ENCODE results near the gene MRGPRX2.

Gene MRGPRX2

DNA sequence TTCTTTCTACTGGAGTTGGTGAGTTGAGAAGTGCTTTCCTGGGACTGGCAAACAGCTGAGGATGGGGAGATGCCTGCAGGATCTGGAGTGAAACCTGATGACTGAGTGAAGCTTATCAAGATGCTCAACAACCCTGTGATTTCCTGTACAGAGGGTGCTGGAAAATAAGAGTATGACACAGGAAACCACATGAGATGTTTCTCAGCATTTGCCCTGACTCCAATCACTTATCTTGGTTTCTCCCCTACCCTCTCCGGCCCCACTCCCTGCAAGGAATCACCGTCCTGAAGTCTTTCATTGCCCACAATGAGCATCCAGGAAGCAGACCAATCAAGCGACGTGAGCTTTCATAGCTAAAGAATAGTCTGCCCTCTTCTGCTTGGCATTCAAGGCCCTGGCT is at the start of gene MRGPRX2:
Gene MRGPRX2, minus strand, starts transcription at position 89 of the 400 bp plus-strand sequence. CDS start 4,315 bp downstream, outside the sequence.
- Mint-ChIP-seq H3K4me1 (peaks cover 49% of the 10 kb centered on the region), H3K9me3 (no peaks in the 10 kb centered on the region), H3K27me3 (no peaks in the 10 kb centered on the region), H3K27ac (ENCODE audit: low read depth) (no peak within 1 kb of the TSS), H3K36me3 (ENCODE audit: insufficient read depth) (no peaks in the 10 kb centered on the region), H3K4me3 (peak within 1 kb of the TSS; percentile 21)
- ATAC-seq (replicated peaks; ENCODE audit: extremely low read depth, poor library complexity, severe bottlenecking) (peak; percentile 83), DNase-seq (ENCODE audit: low spot score in 2 of 2) (no peak)

DNA sequence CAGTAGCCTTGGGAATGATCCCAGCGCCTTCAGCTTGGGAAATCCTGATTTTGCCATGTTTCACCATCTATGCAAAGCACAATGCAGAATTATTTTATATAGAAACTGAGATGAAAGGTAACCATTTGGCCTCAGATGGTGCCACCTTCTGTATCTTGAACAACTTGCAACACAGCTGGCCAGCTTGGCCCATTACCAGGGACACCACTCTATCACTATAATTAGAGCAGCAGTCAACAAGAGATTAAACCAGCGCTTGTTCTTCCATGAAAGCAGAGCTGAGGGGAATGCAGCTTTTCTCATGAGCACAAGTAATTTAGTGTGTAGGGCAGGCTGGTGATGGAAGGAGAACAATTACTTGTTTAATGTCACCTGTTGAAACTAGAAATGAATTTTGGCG is 49.8 kb upstream of the MRGPRX2 start:
- H3K27me3 Mint-ChIP-seq, result peaks cover 12% of the 10 kb centered on the region
- H3K4me3 Mint-ChIP-seq, result no peak overlapping the region
- ATAC-seq (replicated peaks; ENCODE audit: extremely low read depth, poor library complexity, severe bottlenecking) (no peak), DNase-seq (ENCODE audit: low spot score in 2 of 2) (no peak)
- H3K4me1 Mint-ChIP-seq, result no peaks in the 10 kb centered on the region
- H3K36me3 Mint-ChIP-seq (ENCODE audit: insufficient read depth), result no peaks in the 10 kb centered on the region
- no peak overlapping the region for H3K27ac Mint-ChIP-seq (ENCODE audit: low read depth)
- H3K9me3 Mint-ChIP-seq, result no peaks in the 10 kb centered on the region

DNA sequence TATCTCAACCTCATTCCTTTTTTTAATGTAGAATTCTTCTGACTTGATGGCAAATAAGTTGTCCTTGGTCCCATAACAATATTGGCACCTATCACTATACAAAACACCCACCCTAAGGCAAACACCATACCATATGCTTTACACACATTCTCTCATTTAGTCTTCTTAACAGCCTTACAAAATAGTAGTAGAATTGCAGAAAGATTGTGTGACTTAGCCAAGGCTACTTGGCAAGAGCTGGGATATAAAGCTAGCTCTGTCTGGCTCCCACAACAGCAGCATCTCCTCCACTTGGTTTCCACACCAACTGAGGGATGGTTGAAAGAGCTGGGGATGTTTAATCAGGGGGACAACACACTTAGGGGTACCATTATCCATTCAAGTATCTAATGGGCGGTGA is 46.6 kb upstream of the MRGPRX2 start:
- no peaks in the 10 kb centered on the region for H3K36me3 Mint-ChIP-seq (ENCODE audit: insufficient read depth)
- H3K27me3 Mint-ChIP-seq, result peaks cover 12% of the 10 kb centered on the region
- no peak overlapping the region for H3K4me3 Mint-ChIP-seq
- ATAC-seq (replicated peaks; ENCODE audit: extremely low read depth, poor library complexity, severe bottlenecking) (no peak), DNase-seq (ENCODE audit: low spot score in 2 of 2) (no peak)
- no peaks in the 10 kb centered on the region for H3K9me3 Mint-ChIP-seq
- no peak overlapping the region for H3K27ac Mint-ChIP-seq (ENCODE audit: low read depth)
- no peaks in the 10 kb centered on the region for H3K4me1 Mint-ChIP-seq

DNA sequence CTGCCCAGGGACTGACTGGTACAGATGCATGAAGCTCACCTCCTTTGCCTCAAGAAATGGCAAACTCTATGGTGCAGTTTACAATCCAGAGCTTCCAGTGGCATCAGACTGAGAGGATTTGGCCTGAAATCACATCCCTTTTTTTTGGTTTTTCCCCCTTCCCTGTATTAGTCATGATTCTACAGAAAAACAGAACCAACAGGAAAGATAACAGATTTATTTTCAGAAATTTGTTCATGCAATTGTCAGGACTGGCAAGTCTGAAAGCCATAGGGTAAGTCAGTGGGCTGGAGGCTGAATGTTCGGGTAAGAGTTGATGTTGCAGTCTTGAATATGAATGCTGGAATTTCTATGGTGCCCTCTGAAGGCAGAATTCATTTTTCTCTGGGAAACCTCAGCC is 44.5 kb upstream of the MRGPRX2 start:
- H3K4me3 Mint-ChIP-seq, result no peak overlapping the region

DNA sequence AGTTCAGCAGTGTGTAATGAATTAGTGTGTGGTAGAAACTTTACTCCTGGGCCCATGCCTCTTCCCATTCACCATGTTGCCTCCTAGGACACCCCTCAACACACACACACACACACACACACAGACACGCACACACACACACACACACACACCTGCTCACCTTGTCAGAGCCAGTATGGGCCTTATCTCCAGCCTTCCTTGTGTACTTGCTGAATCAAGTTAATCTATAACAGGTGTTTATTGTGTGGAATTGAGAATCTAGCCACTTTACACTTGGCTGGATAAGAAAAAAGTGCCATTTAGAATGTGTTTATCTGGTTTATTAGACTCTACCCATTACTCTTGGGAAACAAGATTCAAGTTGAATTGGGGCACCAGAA is 42.0 kb upstream of the MRGPRX2 start:
- H3K9me3 Mint-ChIP-seq, result no peaks in the 10 kb centered on the region
- H3K36me3 Mint-ChIP-seq (ENCODE audit: insufficient read depth), result no peaks in the 10 kb centered on the region
- no peak overlapping the region for H3K4me3 Mint-ChIP-seq
- DNase-seq (ENCODE audit: low spot score in 2 of 2) (no peak), ATAC-seq (replicated peaks; ENCODE audit: extremely low read depth, poor library complexity, severe bottlenecking) (no peak)
- H3K27me3 Mint-ChIP-seq, result peaks cover 29% of the 10 kb centered on the region
- H3K27ac Mint-ChIP-seq (ENCODE audit: low read depth), result no peak overlapping the region
- no peaks in the 10 kb centered on the region for H3K4me1 Mint-ChIP-seq

More for the DNA sequence above, 44.5 kb upstream of the MRGPRX2 start:
- Mint-ChIP-seq H3K4me1 (no peaks in the 10 kb centered on the region), H3K36me3 (ENCODE audit: insufficient read depth) (no peaks in the 10 kb centered on the region), H3K27me3 (peaks cover 21% of the 10 kb centered on the region), H3K9me3 (no peaks in the 10 kb centered on the region), H3K27ac (ENCODE audit: low read depth) (no peak overlapping the region)
- no peak for ATAC-seq (replicated peaks; ENCODE audit: extremely low read depth, poor library complexity, severe bottlenecking)
- DNase-seq (ENCODE audit: low spot score in 2 of 2), result no peak

DNA sequence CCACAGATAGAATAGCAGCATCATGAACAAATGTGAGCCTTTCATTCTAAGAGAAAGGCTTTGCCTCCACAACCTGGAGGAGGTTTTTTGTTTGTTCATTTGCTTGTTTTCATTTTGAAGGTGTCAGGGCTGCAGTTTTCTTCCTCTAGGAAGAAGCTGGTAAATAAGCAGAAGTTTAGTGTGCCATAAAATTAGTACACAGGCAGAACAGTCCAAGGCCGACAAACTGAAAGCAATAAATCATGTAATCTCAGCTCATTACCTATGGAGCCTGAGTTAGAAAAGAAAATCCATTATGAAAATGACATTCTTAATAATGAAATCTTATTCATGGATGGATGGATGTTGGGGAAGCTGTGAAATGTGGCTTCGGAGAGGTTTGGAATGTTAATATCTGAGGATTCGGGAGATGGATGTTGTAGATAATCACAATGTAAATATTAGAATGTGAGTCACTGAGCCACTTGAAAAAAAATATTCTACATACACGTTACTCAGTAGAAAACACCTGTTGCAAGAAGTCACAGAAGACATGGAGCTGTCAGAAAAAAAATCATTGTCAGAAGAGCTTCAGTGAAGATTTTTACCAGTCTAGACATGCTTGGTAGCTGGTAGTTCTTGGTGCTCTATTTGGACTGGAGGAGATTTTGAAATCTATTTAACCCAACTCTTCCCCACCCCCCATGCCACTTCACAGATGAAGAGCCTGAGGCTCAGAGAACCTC is 41.4 kb upstream of the MRGPRX2 start:
- Mint-ChIP-seq H3K4me1 (no peaks in the 10 kb centered on the region), H3K27ac (ENCODE audit: low read depth) (no peak overlapping the region), H3K9me3 (no peaks in the 10 kb centered on the region), H3K4me3 (no peak overlapping the region), H3K27me3 (peaks cover 35% of the 10 kb centered on the region), H3K36me3 (ENCODE audit: insufficient read depth) (no peaks in the 10 kb centered on the region)
- no peak for ATAC-seq (replicated peaks; ENCODE audit: extremely low read depth, poor library complexity, severe bottlenecking)
- DNase-seq (ENCODE audit: low spot score in 2 of 2), result no peak

DNA sequence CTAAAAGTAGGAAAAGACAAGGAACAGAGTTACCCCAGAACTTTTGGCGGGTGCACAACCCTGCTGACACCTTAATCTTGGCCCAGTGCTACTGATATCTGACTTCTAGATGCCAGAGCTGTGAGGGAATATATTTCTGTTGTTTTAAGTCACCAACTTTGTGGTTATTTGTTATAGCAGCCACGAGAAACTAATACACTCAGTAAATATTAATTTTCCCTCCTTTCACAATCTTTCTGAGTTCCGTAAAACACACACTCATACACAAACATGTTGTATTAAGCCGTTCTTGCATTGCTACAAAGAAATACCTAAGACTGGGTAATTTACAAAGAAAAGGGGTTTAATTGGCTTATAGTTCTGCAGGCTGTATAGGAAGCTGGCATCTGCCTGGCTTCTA is 40.4 kb upstream of the MRGPRX2 start:
- H3K9me3 Mint-ChIP-seq, result no peaks in the 10 kb centered on the region
- H3K36me3 Mint-ChIP-seq (ENCODE audit: insufficient read depth), result no peaks in the 10 kb centered on the region
- no peak for DNase-seq (ENCODE audit: low spot score in 2 of 2)
- H3K27ac Mint-ChIP-seq (ENCODE audit: low read depth), result no peak overlapping the region
- peaks cover 46% of the 10 kb centered on the region for H3K27me3 Mint-ChIP-seq
- no peaks in the 10 kb centered on the region for H3K4me1 Mint-ChIP-seq
- H3K4me3 Mint-ChIP-seq, result no peak overlapping the region
- ATAC-seq (replicated peaks; ENCODE audit: extremely low read depth, poor library complexity, severe bottlenecking), result no peak

DNA sequence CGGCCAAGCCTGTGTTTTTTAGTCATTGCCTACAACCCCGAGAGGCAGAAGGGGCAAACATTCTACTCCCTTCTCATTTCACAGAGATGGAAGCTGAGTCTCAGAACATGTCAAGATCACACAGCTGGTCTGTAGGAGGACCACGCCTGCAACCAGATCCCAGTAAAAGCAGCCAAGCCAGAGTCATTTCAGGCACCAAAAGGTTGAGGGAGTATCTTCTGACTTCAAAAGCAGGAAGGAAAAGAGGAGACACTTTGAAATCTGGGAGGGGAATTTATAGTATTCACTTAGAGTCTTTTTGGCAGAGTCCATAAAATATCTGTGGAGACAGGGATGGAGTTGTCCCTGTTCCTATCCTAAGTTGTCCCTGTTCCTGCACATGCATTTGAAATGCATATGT is 38.6 kb upstream of the MRGPRX2 start:
- no peak for DNase-seq (ENCODE audit: low spot score in 2 of 2)
- ATAC-seq (replicated peaks; ENCODE audit: extremely low read depth, poor library complexity, severe bottlenecking), result no peak
- no peaks in the 10 kb centered on the region for H3K9me3 Mint-ChIP-seq
- H3K4me3 Mint-ChIP-seq, result no peak overlapping the region
- H3K4me1 Mint-ChIP-seq, result no peaks in the 10 kb centered on the region
- peaks cover 58% of the 10 kb centered on the region for H3K27me3 Mint-ChIP-seq
- no peaks in the 10 kb centered on the region for H3K36me3 Mint-ChIP-seq (ENCODE audit: insufficient read depth)
- no peak overlapping the region for H3K27ac Mint-ChIP-seq (ENCODE audit: low read depth)

DNA sequence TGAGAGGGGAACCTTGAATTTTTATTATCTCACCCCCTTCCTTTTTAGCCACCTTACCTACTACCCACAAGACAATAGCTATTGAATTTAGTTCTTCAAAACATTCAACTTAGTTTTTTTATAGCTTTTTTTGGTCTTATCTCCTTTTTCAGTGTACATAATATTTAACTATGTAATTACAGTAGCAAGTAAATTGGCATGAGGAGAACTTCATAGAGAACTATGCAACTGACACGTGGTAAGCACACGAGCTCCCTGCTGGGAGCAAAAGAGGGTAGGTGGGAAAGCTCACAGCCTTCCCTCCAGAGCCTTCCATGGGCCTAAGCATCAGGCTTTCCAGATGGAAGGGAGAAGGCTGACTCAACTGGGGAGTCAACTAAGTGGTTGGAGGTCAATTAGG is 34.3 kb upstream of the MRGPRX2 start:
- Mint-ChIP-seq H3K36me3 (ENCODE audit: insufficient read depth) (no peaks in the 10 kb centered on the region), H3K27ac (ENCODE audit: low read depth) (no peak overlapping the region), H3K4me3 (no peak overlapping the region), H3K27me3 (peaks cover 77% of the 10 kb centered on the region), H3K4me1 (no peaks in the 10 kb centered on the region), H3K9me3 (no peaks in the 10 kb centered on the region)
- ATAC-seq (replicated peaks; ENCODE audit: extremely low read depth, poor library complexity, severe bottlenecking) (no peak), DNase-seq (ENCODE audit: low spot score in 2 of 2) (no peak)

DNA sequence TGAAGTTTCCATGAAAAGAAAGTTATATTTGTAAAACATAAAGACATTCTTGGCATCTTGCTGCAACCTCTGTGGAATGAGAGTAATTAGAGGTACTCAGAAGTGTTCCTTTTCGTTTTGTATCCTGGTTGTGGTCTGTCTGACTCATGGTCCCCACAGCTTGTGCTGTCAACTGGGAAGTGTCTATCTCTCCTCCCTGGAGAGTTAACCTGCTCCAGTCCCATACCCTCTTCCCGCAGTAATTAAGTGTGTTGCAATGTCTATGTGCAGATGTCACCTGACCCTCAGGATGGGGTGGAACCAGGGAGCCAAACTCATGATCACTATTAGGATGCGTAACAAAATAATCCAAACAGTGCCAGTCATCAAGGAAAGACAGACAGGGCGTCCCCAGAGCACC is 33.5 kb upstream of the MRGPRX2 start:
- no peaks in the 10 kb centered on the region for H3K4me1 Mint-ChIP-seq
- DNase-seq (ENCODE audit: low spot score in 2 of 2) (no peak), ATAC-seq (replicated peaks; ENCODE audit: extremely low read depth, poor library complexity, severe bottlenecking) (no peak)
- H3K4me3 Mint-ChIP-seq, result no peak overlapping the region
- no peak overlapping the region for H3K27ac Mint-ChIP-seq (ENCODE audit: low read depth)
- H3K36me3 Mint-ChIP-seq (ENCODE audit: insufficient read depth), result no peaks in the 10 kb centered on the region
- no peaks in the 10 kb centered on the region for H3K9me3 Mint-ChIP-seq
- H3K27me3 Mint-ChIP-seq, result peaks cover 78% of the 10 kb centered on the region

DNA sequence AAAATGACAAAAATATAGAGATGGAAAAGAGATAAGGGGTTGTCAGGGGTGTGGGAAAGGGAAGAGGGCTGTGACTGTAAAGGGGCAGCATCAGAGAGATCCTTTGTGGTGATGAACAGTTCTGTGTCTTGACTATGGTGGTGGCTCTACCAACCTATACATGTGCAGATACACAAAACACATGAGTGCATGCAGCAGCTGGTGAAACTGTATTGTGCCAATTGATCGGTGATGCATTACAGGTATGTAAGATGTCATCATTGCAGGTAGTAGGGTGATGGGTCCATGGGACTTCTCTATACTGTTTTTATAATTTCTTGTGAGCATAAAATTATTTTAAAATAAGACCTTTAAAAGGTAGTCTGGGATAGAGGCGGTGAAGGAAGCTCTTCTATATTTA is 32.3 kb upstream of the MRGPRX2 start:
- no peak for ATAC-seq (replicated peaks; ENCODE audit: extremely low read depth, poor library complexity, severe bottlenecking)
- Mint-ChIP-seq H3K27ac (ENCODE audit: low read depth) (no peak overlapping the region), H3K4me1 (no peaks in the 10 kb centered on the region), H3K4me3 (no peak overlapping the region), H3K36me3 (ENCODE audit: insufficient read depth) (no peaks in the 10 kb centered on the region), H3K9me3 (no peaks in the 10 kb centered on the region), H3K27me3 (peaks cover 73% of the 10 kb centered on the region)
- DNase-seq (ENCODE audit: low spot score in 2 of 2), result no peak

DNA sequence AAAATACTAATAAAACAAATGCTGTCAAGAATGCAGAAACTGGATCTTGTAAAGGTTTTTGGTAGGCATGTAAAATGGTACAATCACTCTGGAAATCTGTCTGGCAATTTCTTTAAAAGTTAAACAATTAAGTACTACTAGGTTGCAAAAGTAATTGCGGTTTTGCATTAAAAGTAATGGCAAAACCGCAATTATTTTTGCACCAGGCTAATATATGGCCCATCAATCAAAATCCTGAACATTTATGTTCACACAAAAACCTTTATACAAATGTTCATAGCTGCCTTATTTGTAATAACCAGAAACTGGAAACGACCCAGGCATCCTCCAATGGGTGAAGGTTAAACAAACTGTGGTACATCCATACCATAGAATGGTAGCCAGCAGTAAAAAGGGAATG is 31.8 kb upstream of the MRGPRX2 start:
- H3K27ac Mint-ChIP-seq (ENCODE audit: low read depth), result no peak overlapping the region
- no peaks in the 10 kb centered on the region for H3K36me3 Mint-ChIP-seq (ENCODE audit: insufficient read depth)
- H3K9me3 Mint-ChIP-seq, result no peaks in the 10 kb centered on the region
- H3K4me3 Mint-ChIP-seq, result no peak overlapping the region
- ATAC-seq (replicated peaks; ENCODE audit: extremely low read depth, poor library complexity, severe bottlenecking), result no peak
- H3K27me3 Mint-ChIP-seq, result peaks cover 69% of the 10 kb centered on the region
- no peaks in the 10 kb centered on the region for H3K4me1 Mint-ChIP-seq
- DNase-seq (ENCODE audit: low spot score in 2 of 2), result no peak

DNA sequence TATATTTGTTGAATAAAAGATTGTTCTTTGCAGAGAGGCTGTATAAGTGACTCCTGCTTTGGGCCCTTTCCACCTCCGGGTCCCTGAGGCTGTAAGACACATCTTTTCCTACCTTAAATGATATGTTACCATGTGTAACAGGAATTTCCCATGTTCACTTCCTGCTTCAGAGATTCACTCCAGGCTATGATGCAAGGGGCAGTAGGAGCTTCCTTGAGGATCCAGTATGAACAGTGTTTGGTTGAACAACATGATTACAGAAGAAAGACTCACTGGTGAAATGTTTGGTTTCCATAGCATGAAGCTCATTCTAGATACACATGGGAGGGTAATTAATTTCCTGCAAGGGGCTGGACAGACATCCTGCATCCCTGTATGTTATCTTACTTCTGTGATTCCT is 30.8 kb upstream of the MRGPRX2 start:
- ATAC-seq (replicated peaks; ENCODE audit: extremely low read depth, poor library complexity, severe bottlenecking) (no peak), DNase-seq (ENCODE audit: low spot score in 2 of 2) (no peak)
- no peaks in the 10 kb centered on the region for H3K9me3 Mint-ChIP-seq
- H3K4me3 Mint-ChIP-seq, result no peak overlapping the region
- no peaks in the 10 kb centered on the region for H3K36me3 Mint-ChIP-seq (ENCODE audit: insufficient read depth)
- peaks cover 68% of the 10 kb centered on the region for H3K27me3 Mint-ChIP-seq
- no peaks in the 10 kb centered on the region for H3K4me1 Mint-ChIP-seq
- H3K27ac Mint-ChIP-seq (ENCODE audit: low read depth), result no peak overlapping the region
